HG02884 (cell line): ENCODE data around the gene LXN.

Source experiments
- ATAC-seq: cut with Tn5 transposase; IDR thresholded peaks from one replicate; pipeline ENCODE4 v1.9.1; 2021; ENCODE audit warnings: mild to moderate bottlenecking, moderate library complexity; ENCODE audit not compliant: unreplicated experiment

LXN gene

DNA sequence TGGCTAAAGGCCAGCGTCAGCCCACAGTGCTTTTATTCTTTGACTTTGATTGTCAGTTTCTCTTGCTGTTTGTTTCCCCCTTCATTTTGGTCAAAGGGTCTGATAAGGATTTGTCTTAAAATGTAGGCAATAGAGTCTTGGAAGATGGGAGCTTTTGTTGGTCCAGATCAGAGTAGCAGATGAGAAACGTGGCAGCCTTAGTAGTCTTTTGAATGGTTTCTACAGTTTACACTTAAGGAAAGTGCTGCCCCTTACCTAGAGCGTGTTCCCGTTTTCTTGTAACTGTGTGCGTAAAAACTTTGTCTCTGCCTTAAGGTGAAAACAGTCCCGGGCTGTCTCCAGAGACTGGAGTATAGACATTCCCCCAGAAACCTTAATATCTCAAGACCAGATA is 630 bp downstream of the LXN start:
- peak; percentile 8 for ATAC-seq

DNA sequence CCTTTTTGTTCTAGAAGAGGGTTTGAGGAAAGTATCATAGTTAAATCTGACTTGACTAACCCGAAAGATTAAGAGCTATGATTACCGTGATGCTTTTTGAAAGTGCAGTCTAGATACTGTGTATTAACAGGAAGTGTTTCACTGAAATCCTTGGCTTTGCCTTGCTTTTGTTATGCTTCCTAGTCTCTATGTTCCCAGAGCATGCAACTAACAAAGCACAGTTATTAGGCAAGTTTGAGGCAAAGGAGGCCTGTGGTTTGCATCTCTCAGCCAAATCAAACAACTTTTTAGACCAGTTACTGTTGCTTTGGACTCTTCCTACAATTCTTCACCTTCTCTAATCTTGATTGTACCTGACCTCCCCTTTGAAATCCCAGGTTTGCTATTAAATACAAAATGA is 3.9 kb downstream of the LXN start:
- no peak for ATAC-seq

DNA sequence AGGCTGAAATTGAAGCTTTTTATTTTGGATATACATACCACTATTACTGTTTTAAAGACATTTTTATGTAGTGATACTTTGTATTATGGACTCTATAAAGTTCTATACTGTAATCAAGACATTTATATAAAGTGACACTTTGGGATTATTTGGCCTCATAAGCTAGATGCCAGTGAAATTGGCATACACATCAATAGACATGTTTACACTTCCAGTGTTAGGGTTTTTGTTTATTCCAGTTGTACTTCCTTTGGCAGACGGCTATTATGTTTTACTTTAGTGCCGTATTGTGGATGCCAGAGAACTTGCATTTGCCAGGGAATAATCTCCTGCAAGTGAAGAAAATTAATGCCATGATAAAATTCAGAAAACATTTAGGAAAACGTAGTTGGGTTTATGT is 6.0 kb downstream of the LXN start:
- ATAC-seq = no peak

DNA sequence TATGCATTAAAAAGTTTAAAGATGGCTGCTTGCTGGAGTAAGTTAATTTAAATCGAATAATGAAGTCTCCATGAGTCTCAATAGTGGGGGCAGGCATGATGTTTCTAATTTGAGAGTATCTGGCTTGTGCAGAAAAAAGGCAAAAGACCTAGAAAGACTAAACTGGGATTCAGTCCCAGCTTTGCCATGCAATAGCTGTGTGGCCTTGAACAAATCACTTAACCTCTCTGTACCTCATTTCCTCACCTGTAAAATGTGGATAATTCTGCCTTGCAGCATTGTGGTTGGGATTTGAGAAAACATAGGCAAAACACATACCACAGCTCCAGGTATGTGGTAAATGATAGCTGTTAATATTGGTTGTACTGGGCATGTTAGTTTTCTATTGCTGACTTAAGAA is 8.6 kb downstream of the LXN start:
- ATAC-seq = no peak

DNA sequence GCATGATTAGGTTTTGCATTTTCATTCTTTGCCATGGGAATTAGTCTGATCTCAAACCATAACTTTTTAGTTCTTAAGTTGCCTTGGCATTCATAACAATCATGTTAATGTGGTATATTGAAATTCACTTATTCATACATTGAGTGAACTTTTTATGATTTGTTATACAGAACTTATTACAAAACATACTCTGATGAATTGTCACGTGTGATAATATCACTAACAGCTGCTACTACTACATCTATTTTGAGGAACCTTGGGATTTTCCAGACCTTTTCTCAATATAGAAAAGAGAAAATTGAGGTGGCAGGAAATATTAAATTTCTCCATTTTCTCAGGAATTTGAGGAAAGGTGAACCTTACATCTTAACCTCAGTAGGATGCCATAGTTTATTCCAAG is 9.2 kb downstream of the LXN start:
- no peak for ATAC-seq

DNA sequence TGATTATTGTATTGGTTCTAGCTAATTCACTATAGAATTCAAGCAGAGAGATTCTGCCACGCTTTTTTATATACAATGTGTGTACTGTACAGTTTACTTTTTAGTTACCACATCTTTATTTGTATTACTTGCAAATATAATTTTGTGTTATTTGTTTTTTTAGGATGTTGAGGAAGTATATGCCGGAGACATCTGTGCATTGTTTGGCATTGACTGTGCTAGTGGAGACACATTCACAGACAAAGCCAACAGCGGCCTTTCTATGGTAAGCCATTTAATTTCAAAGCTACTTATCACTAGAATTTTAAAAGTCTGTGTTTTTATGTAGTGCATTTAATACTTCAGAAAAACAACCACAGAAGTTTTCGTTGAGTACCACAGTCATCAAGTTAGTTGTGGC is 11.7 kb downstream of the LXN start:
- ATAC-seq = no peak

DNA sequence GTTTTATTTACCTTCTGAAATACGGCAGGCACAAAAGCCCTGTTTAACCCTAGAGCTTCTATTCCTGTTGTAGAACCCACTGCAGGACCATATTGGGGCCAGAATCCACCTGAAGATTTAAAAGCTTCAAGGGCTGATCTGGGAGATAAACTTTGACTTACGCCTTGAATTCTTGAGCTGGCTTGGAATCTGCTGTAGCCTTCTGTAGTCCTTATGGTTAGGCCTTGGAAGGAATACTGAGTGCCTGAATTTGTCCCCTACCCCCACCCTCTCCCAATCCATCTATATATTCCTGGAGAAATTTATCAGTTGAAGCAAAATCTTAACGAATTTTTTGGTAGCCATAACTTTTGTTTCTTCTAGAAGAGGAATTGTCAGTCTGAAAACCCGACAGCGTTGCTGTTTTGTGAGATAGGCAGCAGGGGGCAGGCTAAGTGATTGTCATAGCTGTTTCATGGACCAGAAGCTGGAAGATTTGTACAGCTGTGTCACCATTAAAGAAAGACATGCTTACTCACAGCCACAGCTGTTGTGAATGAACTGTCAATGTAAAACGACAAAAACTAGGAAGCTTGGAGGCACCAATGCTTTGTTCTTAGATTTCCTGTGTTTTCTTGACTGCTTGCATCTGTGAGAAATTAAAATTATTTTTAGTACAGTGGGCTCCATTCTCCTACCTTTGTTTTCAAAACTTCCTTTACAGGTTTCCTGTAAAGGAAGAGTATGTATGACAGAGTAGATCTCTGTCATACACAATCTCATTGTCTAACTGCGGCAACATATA is 12.8 kb downstream of the LXN start:
- peak; percentile 94 for ATAC-seq

DNA sequence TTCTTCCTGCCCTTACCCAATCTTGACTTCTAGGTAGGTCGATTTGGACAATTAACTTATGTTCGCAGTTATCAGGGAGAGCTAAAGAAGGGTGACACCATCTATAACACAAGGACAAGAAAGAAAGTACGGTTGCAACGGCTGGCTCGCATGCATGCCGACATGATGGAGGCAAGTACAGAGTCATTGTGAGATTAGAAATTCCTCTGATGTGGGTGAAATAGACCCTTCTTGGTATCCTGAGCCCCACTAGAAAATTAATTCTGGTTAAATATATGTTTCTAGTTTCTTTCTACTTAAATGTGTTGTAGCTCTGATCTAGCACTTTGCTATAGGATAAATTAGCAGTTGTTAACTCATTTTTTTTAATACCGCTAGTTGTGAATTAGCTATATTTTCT is 13.6 kb downstream of the LXN start:
- no peak for ATAC-seq

DNA sequence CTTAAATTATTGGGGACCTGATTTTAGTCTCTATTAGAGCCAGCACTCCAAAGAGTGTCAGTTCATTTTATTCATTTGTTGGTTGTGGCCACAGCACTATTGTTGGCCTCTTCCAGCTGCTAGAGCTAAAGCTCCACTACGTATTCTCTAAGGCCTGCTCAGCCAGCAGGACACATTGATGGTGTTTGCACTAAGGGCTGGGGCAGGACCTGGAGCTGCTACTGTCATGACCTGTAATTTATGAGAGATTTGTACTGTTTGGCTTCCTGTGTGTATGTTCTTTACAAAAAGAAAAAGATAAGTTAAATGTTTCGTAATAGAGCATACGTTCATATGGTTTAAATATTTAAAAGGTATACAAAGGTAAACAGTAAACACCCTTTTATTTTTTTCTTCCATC is 20.0 kb downstream of the LXN start:
- no peak for ATAC-seq

DNA sequence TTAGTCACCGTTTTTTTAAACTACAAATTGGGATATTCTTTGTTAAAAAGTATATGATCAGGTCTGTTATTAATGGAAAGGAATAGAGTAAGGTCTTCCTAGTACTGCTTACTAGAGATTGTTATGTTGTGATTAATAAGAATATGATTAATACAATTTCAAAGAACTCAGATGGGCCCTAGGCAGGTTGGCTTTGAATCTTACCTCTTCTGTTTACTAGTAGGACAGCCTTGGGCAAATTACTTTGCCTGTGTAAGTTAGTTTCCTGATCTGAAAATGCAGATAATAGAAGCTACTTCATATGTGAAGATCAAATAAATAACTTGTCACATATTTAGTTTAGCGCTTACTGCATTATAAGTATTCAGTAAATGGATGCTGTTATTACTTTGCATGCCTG is 21.3 kb downstream of the LXN start:
- no peak for ATAC-seq

DNA sequence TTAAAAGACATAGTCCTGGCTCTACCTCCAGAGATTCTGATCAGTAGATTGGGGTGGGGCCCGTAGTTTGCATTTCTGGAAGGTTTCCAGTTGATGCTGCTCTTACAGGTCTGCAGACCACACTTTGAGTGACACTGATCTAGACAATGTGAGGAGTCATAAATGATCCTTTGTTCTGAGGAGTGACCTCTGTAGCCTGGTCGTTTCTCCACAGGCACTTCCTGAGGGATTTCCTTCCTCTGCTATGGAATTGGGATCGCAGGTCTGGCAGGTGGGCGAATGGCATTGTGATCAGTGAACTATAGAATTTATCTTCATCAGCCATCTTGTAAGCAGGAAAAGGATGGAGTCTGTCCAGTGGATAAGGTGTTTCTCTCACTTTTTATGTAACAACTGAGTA is 22.7 kb downstream of the LXN start:
- no peak for ATAC-seq

DNA sequence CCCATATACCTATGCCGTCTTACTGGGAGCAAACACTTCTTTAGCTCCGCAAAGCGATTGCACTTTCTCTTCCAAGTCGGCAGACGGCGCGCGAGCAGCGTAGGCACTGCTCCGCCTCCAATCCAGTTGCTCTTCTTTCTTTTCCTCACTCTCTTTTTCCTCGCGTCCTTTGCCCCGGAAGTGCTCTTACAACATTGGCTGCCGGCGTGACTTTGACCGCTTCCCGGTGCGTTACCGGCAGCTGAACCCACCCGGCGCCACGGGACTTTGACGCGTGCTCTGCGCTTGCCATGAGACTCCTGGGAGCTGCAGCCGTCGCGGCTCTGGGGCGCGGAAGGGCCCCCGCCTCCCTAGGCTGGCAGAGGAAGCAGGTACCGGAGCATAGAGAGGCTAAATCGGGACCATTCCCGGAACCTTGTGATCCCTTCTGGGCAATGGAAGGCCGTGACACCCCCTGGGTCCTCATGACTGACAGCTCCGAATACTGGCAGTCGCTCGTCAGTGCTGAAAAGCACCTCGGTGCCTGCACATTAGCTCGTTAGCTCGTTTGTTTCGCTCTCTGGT is 28.0 kb downstream of the LXN start, which contains the start of gene GFM1:
GFM1 (plus strand) TSS at position 183 of the 564 bp plus-strand sequence; CDS start at position 291, 108 bp downstream.
- ATAC-seq = peak; percentile 99

DNA sequence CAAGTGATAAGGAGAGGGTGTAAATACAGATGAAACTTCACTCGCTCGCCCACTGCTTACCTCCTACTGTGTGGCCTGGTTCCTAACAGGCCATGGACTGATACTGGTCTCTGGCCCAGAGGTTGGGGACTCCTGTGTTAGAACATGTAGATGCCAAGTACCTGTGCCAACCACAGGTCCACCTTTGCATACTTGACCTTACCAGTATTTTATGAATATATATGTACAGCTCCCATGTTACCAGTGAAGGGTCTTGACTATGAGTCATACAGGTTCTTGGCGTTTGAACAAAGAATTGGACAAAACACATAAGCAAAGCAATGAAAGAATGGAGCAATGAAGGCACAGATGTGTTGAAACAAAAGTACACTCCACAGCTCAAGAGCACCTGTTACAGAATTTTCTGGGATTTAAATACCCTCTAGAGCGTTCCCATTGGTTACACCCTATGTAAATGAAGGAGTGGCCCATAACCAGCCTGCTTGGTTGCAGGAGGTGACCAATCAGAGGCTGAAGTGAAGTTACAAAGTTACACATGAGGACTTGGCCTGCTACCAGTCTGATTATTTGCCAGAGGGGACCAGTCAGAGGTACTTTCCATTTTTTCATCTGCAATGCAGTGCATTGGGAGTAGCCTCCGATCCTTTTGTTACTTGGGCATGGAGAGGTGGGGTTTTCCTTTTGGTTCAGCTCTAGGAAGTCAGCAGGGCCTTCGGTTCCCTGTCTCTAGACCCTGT is 29.8 kb downstream of the LXN start:
- no peak for ATAC-seq

DNA sequence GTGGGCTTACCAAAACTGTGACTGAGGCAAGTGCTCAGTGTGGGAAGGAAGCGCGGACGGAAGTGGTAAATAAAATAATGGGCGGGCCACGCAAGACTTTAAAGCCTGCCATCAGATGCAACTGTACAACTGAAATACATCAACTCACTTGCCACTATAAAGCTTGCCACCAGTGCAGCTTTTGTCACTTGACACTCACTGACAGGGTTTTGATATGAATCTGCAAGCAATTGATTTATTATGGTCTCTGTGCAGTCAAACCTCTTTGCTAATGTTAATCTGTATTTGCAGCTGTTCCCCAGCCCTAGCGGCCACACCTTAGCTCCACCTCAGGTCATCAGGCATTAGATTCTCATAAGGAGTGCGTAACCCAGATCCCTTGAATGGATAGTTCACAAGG is 30.4 kb downstream of the LXN start:
- no peak for ATAC-seq

DNA sequence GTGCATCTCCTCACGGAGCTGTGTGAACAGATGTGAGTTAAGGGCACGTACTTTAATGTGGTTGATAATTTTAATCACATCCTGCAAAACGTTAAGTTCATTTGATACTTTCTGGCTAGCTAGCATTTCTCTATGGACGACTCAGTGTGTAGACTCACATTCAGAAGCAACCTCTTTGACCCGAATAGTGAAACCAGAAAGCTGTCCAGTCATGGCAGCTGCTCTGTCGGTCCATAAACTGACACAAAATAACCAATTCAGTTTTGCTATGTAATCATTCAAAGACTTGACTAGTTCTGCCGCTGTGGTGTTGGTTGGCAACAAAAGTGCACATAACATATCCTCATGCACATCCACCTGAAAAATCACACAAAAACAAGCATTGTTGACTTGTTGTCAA is 31.8 kb downstream of the LXN start:
- no peak for ATAC-seq

DNA sequence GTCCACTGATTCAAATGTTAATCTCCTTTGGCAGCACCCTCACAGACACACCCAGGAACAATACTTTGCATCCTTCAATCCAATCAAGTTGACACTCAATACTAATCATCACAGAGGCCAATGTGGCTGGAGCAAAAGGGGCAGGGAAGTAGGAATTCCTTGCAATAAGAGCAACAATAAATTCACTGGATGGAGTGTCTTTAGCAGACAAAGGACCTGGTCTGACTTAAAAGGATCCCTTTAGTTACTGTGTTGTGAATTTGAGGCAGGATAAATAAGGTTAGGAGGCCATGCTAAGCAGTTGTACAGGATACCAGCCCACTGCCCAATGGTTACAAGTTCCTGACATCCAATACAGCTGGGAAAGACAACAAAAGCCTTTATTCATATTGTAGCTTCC is 40.5 kb downstream of the LXN start:
- ATAC-seq = no peak

DNA sequence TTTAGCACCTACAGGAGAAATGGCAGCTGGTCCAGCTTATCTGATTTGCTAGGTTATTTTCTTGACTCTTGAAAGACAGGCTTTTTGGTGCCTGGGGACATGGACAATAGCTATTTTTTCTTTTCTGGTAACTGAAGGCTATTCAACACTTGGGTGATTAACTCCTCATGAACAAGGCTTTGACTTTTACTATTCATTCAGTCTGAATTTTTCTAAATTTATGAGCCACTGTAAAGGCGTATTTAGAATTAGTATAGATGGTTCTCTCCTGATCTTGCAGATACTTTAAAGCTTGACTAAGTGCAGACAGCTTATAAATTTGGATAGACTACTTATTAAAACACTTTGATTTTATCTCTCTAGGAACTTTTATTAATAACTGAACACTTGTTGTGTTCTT is 46.6 kb downstream of the LXN start:
- no peak for ATAC-seq

DNA sequence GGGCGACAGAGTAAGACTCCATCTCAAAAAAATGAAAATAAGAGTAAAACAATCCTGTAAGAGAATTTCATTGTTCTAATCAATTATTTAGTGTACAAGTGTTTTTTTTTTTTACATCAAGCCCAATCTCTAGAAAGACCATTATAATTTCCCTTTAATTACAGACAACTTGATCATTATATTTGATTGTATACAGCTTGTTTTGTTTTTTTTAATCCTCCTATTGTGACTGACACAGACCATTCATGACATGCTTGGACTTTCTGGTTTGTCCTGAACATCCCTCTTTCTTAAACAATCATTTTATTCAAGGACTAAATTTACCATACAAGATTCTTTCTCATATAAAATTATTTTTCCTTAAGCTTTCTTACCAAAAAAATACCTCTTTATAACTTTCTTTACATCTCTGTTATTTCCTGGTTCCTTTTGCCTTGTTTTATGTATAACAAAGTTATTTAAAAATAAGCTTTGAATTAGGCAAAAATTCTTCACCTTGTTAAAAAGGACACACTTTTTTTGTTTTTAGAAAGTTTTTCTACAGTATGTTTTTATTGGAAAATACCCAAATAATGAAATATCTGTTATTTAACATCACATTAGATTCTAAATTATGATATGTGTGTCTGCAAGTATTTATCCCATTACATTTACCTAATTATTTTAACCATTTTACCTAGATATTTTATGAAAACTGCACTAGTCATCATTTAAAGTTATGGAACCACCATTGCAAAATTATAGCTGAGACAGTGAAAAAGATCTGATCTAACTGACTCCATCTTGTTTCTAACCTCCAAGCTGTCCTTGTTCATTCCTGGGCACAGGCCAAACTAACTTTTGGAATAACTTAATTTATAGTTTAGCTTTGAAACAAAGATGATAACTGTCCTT is 54.2 kb downstream of the LXN start:
- no peak for ATAC-seq
